Ecto neural progenitor cell (in vitro differentiated cells): ENCODE results near the gene NEBL.

ENCODE experiments used
- DNase-seq: peaks from one replicate; pipeline ENCODE4 v3.0.0-alpha.2; 2018; ENCODE audit warnings: low spot score

Gene NEBL

DNA sequence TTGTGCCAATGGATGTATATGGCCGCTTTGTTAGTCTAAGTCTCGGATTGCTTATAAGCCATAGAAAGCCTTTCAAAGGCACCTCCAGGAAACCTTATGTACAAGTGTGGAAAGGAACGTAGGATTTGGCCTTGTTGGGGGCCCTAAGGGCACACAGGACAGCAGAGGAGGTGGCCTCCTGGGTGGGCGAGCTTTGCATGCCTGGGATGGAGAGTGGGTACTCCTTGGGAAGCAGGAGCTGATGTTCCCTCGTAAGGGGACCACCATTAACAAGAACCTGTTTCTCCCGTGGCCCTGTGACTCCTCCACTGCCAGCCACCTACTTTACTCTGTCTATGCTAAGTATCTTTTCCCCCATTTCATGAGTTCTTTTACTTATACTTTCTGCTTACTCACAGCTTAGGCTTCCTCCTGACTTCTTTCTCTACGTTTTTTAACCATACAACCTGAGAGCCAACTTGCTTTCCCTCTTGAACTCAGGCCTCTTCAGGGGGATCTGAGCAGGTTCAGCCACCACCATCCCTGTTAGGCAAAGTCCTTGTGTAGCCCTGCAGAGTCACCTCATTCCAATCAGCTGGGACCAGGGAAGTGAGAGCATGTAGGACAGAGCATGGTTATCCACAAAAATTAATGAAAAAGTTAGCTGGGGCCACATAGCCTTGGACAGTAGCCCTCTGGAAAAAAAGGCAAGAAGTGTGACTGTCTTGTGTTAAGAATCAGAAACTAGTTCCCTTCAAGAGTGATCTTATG lies 118.9 kb downstream of the NEBL start:
- DNase-seq, result no peak

- no peak for DNase-seq
Observed at GRCh38 chr10:20776384-20777118, 120.6 kb downstream of the NEBL start.

GRCh38 chr10:20771051-20771450 lies 126.1 kb downstream of the NEBL start:
- no peak for DNase-seq

DNA sequence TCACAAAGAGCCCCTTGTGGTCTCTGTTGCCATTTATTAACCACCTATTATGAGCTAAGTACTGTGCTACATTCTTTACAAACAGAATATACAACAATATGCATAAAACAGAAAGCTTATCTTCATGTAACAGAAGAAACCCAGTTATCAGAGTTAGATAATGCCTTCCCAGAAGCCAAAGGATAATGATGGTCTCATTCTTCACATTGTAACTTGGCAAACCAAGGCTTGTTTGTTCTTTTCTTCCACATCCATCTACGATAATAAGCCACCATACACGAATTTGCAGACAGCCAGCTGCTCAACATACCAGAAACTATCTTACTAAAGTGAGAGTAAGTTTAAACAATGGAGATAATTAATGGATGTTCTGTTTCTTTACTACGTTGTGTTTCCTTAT lies 127.6 kb downstream of the NEBL start:
- no peak for DNase-seq

DNA sequence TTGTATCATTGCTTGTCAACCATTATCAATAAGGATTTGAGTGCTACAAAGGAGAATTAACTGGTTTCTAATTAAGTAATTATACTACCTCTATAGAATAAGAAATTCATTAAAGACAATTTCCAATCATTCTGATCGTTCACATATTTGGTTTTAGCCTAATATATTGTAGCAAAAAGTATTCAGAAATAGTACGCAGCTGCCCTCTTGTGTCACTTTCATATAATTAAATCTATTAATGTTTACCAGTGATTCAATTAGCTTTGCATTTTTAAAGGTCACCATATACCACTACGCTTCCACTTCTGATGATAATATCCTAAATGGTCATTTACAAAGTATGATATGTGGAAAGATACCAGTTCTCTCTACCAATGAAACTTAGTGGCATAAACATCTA lies 128.3 kb downstream of the NEBL start:
- no peak for DNase-seq

GRCh38 chr10:20767028-20767427 lies 130.1 kb downstream of the NEBL start:
- DNase-seq, result no peak

- no peak for DNase-seq
Observed at GRCh38 chr10:20765066-20765465, 132.0 kb downstream of the NEBL start.

DNA sequence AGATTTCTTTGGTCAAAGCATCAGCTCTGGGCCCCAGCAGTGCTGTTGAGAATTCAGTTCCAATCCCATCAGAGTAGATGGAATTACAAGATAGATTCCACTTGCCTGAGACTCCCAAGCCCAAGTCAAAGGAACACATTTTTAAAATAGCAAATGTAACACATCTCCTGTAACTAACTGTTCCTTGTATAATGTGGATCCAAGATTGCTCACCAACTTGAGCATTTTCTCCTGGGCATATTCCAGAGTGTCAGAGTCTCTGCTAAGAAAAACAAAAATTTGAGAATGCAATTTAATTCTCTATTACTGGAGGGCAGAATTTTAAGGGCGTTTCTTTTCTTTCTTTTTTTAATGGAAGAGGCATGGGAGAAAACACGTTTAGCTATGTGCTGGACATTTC lies 136.7 kb downstream of the NEBL start:
- no peak for DNase-seq

DNA sequence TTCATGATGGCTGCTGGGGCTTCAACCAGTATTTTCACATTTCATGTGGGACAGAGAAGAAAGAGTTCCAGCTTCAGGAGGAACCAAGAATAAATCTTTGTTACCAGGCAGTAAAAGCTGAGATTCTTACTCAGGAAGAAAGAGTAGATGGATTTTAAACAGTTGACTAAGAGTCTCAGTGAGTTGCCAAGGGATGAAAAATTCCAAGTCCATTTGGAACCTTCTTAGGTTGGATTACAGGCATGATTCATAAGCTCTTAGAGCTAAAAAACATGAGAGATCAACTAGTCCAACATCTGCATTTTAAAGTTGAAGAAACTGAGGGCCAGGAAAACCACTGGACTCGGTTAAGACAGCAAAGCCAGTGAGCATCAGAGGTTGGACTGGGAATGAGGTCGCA lies 148.6 kb downstream of the NEBL start:
- no peak for DNase-seq

GRCh38 chr10:20747782-20748181 lies 149.3 kb downstream of the NEBL start:
- DNase-seq, result no peak

- no peak for DNase-seq
Observed at GRCh38 chr10:20746856-20747255, 150.3 kb downstream of the NEBL start.

DNA sequence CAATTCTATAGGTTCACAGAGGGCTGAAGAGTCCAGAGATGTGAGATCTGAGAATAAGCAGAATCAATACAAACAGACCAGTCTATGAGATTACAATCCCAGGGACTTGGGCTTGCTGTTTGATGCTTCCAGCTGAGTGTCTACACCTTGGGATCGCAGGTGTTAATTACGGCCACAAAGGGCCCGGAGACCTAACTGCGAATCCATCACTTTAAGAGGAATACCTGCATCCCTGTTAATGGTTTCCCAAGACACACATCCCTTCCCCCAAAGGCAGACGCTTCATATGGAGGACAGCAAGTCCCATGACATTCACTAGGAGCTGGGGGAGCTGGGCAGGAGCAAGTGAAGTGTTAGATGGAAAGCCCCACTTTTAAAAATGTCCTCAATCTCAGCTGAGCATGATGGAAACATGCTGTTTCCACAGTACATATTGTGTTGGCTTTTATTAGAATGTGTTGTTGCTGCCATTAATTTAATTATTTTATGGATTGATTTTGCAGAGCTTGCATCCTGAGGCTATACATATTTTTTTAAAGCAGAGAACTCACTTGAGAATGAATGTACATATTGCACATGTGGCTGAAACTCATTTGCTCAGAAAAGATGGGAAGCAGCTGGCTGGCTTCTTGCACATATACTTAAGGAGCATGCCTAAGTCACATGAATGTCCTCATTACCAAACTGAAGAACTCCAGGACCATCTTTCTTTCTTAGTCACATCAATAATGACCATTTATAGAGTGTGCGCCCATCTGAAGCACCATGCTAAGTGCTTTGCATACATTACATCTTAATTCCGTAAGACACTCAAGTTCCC lies 151.3 kb downstream of the NEBL start:
- no peak for DNase-seq

DNA sequence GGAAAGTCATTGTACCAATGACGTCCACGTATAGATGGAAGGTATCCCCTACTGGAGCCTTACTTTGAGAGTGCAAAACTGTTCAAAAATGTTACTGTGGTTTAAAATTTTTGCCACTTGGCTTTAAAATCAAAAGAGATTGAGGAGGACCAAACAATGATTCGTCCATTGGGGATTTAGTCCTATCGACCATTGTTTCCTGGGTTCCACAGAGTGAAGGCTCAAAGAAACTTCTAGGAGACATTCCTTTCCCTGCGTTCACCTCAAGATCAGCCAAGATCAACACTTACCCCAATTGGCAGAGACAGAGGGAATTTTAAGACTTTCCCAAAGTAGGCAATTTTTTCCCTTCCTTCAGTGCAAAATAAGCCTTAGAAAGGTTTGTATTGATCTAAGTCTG lies 152.3 kb downstream of the NEBL start:
- DNase-seq, result no peak

- DNase-seq, result no peak
Observed at GRCh38 chr10:20743942-20744341, 153.2 kb downstream of the NEBL start.

- no peak for DNase-seq
Observed at GRCh38 chr10:20742737-20743541, 154.2 kb downstream of the NEBL start.

DNA sequence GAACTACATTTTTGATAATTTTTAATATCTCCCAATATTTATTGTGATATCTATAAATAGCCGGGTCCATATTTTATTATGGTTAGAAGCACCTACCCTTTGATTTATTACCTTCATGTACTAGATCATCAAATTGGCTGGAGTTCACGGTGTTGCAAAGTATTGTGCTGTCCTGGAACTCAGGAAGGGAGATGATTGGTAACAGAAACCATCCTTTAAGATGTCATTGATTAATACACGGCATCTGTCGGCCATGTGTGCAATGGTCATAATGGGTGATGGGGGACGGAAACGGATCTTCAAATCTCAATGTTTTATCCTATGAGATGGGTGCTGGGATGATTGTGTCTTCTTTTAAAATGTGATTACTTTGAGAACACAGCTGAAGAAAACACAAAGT lies 157.0 kb downstream of the NEBL start:
- DNase-seq, result no peak

DNA sequence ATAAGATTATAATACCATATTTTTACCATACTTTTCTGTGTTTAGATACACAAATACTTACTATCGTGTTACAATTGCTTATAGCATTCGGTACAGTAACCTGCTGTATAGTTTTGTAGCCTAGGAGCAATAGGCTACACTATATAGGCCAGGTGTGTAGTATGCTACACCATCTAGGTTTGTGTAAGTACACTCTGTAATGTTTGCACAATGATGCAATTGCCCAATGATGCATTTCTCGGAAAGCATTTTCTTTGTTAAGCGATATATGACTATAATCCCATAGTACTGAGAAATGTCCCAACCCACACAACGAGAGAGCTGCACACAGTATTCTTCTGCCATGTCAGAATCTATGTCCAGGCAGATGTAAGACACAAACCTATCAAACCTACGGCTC lies 160.0 kb downstream of the NEBL start:
- DNase-seq, result no peak
